ENCODE measurements around the gene NEB.
"Not testable (repeated sequence)": the region's sequence is repeated elsewhere in the genome, so short reads cannot be mapped to it uniquely, and the experiment has no call there.

NEB gene

DNA sequence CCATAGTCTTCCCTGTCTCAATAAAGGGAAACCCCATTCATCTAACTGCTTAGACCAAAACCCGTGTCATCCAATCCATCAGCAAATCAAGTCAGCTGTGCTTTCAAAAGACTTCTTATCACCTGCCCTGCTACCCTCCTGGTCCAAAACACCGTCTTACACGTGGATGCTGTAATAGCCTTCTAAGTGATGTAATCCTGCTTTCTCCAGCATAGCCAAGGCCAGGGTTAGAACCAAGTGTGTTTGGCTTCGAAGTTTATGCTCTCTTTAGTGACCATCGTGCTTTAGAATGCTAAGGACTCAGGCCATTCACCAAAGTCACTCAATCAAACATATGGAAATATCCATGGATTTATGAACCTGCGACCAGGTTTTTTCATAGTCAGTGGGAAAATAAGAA, 25.5 kb downstream of the NEB start:
- no peak overlapping the region for H3K27ac ChIP-seq
- no peak overlapping the region for H3K4me3 ChIP-seq (ENCODE audit: low read depth, low read length)
- no peak overlapping the region for H2AFZ ChIP-seq
- H3K4me2 ChIP-seq (ENCODE audit: low read length), result no peak overlapping the region
- H3K4me1 ChIP-seq, result no peaks in the 10 kb centered on the region
- TF ChIP-seq CTCF (IDR thresholded peaks at IDR 0.05), result no peak
- no peaks in the 10 kb centered on the region for H3K36me3 ChIP-seq (ENCODE audit: control insufficient read depth, insufficient read depth, low read length)
- no peaks in the 10 kb centered on the region for H3K27me3 ChIP-seq (ENCODE audit: control insufficient read depth, insufficient read depth, low read length)
- no peaks in the 10 kb centered on the region for H3K9me3 ChIP-seq (ENCODE audit: control insufficient read depth, low read length)
- no peak overlapping the region for H3K9ac ChIP-seq
- H3K79me2 ChIP-seq, result no peaks in the 10 kb centered on the region

- Histone ChIP-seq H3K4me1 (no peaks in the 10 kb centered on the region), H3K79me2 (no peaks in the 10 kb centered on the region), H3K4me2 (ENCODE audit: low read length) (no peak overlapping the region), H3K9ac (no peak overlapping the region), H3K36me3 (ENCODE audit: control insufficient read depth, insufficient read depth, low read length) (no peaks in the 10 kb centered on the region), H3K9me3 (ENCODE audit: control insufficient read depth, low read length) (no peaks in the 10 kb centered on the region), H3K27ac (no peak overlapping the region), H3K27me3 (ENCODE audit: control insufficient read depth, insufficient read depth, low read length) (no peaks in the 10 kb centered on the region), H2AFZ (no peak overlapping the region), H3K4me3 (ENCODE audit: low read depth, low read length) (no peak overlapping the region)
- no peak for TF ChIP-seq CTCF (IDR thresholded peaks at IDR 0.05)
These were observed 26.4 kb downstream of the NEB start for GRCh38 chr2:151707857-151708256.

DNA sequence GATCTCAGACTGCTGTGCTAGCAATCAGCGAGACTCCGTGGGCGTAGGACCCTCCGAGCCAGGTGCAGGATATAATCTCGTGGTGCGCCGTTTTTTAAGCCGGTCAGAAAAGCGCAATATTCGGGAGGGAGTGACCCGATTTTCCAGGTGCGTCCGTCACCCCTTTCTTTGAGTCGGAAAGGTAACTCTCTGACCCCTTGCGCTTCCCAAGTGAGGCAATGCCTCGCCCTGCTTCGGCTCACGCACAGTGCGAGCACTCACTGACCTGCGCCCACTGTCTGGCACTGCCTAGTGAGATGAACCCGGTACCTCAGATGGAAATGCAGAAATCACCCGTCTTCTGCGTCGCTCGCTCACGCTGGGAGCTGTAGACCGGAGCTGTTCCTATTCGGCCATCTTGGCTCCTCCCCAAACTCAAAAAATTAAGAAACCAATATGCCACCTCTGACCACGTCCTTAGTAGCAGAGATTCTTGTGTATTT, 29.8 kb downstream of the NEB start:
- not testable (repeated sequence) for H3K4me2 ChIP-seq (ENCODE audit: low read length); H3K9ac ChIP-seq; H3K36me3 ChIP-seq (ENCODE audit: control insufficient read depth, insufficient read depth, low read length); H3K4me3 ChIP-seq (ENCODE audit: low read depth, low read length); H3K9me3 ChIP-seq (ENCODE audit: control insufficient read depth, low read length); H3K4me1 ChIP-seq; H3K79me2 ChIP-seq; H3K27me3 ChIP-seq (ENCODE audit: control insufficient read depth, insufficient read depth, low read length); H3K27ac ChIP-seq; H2AFZ ChIP-seq

DNA sequence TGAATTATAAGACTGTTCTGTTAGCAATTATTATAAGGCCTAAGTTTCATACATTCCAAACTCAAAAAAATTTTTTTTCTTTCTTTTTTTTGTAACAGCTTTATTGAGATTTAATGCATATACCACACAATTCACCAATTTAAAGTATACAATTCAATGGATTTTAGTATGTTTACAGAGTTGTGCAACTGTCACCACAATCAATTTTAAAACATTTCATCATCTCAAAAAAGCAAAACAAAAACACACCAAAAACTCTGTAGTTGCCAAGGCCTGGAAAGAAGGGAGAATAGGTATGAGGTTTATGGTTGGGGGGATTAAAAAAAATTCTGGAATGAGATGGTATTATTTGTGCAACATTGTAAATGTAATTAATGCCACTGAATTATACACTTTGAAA, 36.1 kb downstream of the NEB start:
- H3K4me3 ChIP-seq (ENCODE audit: low read depth, low read length); H3K27ac ChIP-seq; H3K36me3 ChIP-seq (ENCODE audit: control insufficient read depth, insufficient read depth, low read length); H3K27me3 ChIP-seq (ENCODE audit: control insufficient read depth, insufficient read depth, low read length); H3K9me3 ChIP-seq (ENCODE audit: control insufficient read depth, low read length); H2AFZ ChIP-seq; H3K9ac ChIP-seq; H3K4me1 ChIP-seq; H3K79me2 ChIP-seq; H3K4me2 ChIP-seq (ENCODE audit: low read length): not testable (repeated sequence)

DNA sequence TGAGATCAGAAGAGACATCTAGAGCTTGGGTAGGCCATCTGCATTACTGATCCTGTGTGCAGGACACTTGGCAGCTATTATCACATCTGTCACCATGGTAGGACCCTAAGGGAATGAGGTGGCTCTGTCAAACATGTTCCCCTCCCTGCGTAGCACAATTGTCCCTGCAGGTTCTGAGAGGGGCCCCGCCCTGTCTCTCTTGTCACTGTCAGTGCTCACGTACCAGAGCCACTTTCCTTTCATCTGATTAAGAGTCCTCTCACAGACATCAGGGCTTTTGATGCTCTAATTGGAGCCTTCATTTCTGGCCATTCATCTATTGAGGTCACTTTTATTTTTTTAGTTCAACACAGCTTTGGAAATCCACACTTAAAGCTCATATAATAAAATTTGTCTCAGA, 38.5 kb downstream of the NEB start:
- TF ChIP-seq CTCF (IDR thresholded peaks at IDR 0.05), result no peak
- Histone ChIP-seq H3K79me2 (no peaks in the 10 kb centered on the region), H3K27ac (no peak overlapping the region), H3K4me2 (ENCODE audit: low read length) (no peak overlapping the region), H3K27me3 (ENCODE audit: control insufficient read depth, insufficient read depth, low read length) (no peaks in the 10 kb centered on the region), H3K9me3 (ENCODE audit: control insufficient read depth, low read length) (no peaks in the 10 kb centered on the region), H3K4me1 (no peaks in the 10 kb centered on the region), H3K36me3 (ENCODE audit: control insufficient read depth, insufficient read depth, low read length) (no peaks in the 10 kb centered on the region), H2AFZ (no peak overlapping the region), H3K4me3 (ENCODE audit: low read depth, low read length) (no peak overlapping the region), H3K9ac (no peak overlapping the region)

DNA sequence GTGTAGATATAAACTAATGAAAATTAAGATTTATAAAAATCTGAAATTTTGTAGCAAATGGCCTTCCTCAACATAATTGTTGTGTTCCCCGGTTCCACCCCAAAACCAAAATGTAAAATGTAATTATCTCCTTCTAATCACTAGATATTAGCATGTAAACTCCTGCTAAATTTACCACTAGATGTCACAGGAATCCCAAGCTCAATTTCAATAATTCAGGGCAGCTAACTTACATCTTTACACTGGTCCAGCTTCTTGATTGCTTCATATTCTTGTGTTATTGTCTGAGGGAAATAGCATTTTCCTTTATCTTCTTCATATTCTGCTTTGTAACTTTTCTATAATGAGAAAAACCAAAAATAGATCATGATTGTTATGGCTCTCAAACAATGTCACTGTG, 42.6 kb downstream of the NEB start:
- no peak overlapping the region for H3K4me3 ChIP-seq (ENCODE audit: low read depth, low read length)
- H3K4me1 ChIP-seq, result no peaks in the 10 kb centered on the region
- H3K9me3 ChIP-seq (ENCODE audit: control insufficient read depth, low read length), result no peaks in the 10 kb centered on the region
- H3K27ac ChIP-seq, result no peak overlapping the region
- no peak overlapping the region for H3K9ac ChIP-seq
- H2AFZ ChIP-seq, result no peak overlapping the region
- no peaks in the 10 kb centered on the region for H3K27me3 ChIP-seq (ENCODE audit: control insufficient read depth, insufficient read depth, low read length)
- no peaks in the 10 kb centered on the region for H3K36me3 ChIP-seq (ENCODE audit: control insufficient read depth, insufficient read depth, low read length)
- H3K79me2 ChIP-seq, result no peaks in the 10 kb centered on the region
- H3K4me2 ChIP-seq (ENCODE audit: low read length), result no peak overlapping the region
- TF ChIP-seq CTCF (IDR thresholded peaks at IDR 0.05), result no peak

Data from parathyroid adenoma (tissue), 2 donors.